Neural progenitor cell (in vitro differentiated cells): Measurements from ENCODE around the gene LGR5. TPM values are rescaled to one million over a fixed set of nuclear protein-coding genes. Genes with fewer than 3 reads are reported as not detected.

ENCODE experiments used
- DNase-seq: peaks from one replicate; pipeline ENCODE4 v3.0.0-alpha.2; 2016; ENCODE audit warnings: low spot score
- H2AFZ ChIP-seq: fragments of 200-600 bp; sonication (generic); replicated peaks from 2 replicates; pipeline ENCODE4 v1.6.1; 2016; ENCODE audit warnings: antibody characterized with exemption
- H3F3A ChIP-seq: fragments of 200-600 bp; sonication (generic); 2 replicates; pipeline ENCODE4 v1.6.1; 2016; ENCODE audit warnings: antibody characterized with exemption, low read depth
- H3K27ac ChIP-seq: fragments of 200-600 bp; sonication (generic); 2 replicates; pipeline ENCODE4 v1.5.1; 2016; ENCODE audit warnings: mild to moderate bottlenecking
- H3K27me3 ChIP-seq: fragments of 200-600 bp; sonication (generic); 2 replicates; pipeline ENCODE4 v1.6.1; 2016; ENCODE audit warnings: mild to moderate bottlenecking, moderate library complexity
- H3K36me3 ChIP-seq: fragments of 200-600 bp; sonication (generic); 2 replicates; pipeline ENCODE4 v1.5.1; 2016
- H3K4me1 ChIP-seq: fragments of 200-600 bp; sonication (generic); 2 replicates; pipeline ENCODE4 v1.6.1; 2016; ENCODE audit warnings: mixed run types
- H3K4me2 ChIP-seq: fragments of 200-600 bp; sonication (generic); 2 replicates; pipeline ENCODE4 v1.6.1; 2016
- H3K4me3 ChIP-seq: fragments of 200-600 bp; sonication (generic); 2 replicates; pipeline ENCODE4 v1.5.1; 2016
- H3K79me2 ChIP-seq: fragments of 200-600 bp; sonication (generic); 2 replicates; pipeline ENCODE4 v1.6.1; 2016; ENCODE audit warnings: low read depth
- H3K9ac ChIP-seq: fragments of 200-600 bp; sonication (generic); 2 replicates; pipeline ENCODE4 v1.6.1; 2016
- H3K9me3 ChIP-seq: fragments of 200-600 bp; sonication (generic); 2 replicates; pipeline ENCODE4 v1.5.1; 2016; ENCODE audit warnings: low read depth
- H4K20me1 ChIP-seq: fragments of 200-600 bp; sonication (generic); 2 replicates; pipeline ENCODE4 v1.6.1; 2016; ENCODE audit warnings: low read depth
- H3K27ac Mint-ChIP-seq: 3 replicates; pipeline ENCODE4 v1.8.0; 2021; ENCODE audit warnings: mixed read lengths
- H3K27me3 Mint-ChIP-seq: 2 replicates; pipeline ENCODE4 v1.8.0; 2022; ENCODE audit warnings: low read depth, mild to moderate bottlenecking, inconsistent platforms, moderate library complexity, mixed read lengths; ENCODE audit not compliant: insufficient read depth
- H3K36me3 Mint-ChIP-seq: 3 replicates; pipeline ENCODE4 v1.8.0; 2021; ENCODE audit warnings: mixed read lengths
- H3K4me1 Mint-ChIP-seq: 3 replicates; pipeline ENCODE4 v1.8.0; 2021; ENCODE audit warnings: mixed read lengths
- H3K4me3 Mint-ChIP-seq: 3 replicates; pipeline ENCODE4 v1.8.0; 2021; ENCODE audit warnings: mild to moderate bottlenecking, moderate library complexity, mixed read lengths
- H3K9me3 Mint-ChIP-seq: 3 replicates; pipeline ENCODE4 v1.8.0; 2020; ENCODE audit warnings: mixed read lengths
- CTCF ChIP-seq: fragments of 200-600 bp; sonication (generic); IDR thresholded peaks from 2 replicates; pipeline ENCODE4 v1.5.1; 2017; ENCODE audit warnings: antibody characterized with exemption, mild to moderate bottlenecking
- EZH2 ChIP-seq: fragments of 200-600 bp; sonication (generic); IDR thresholded peaks from 2 replicates; pipeline ENCODE4 v1.6.1; 2017; ENCODE audit warnings: antibody characterized with exemption, mild to moderate bottlenecking, moderate library complexity
- EZH2phosphoT487 ChIP-seq: fragments of 200-600 bp; sonication (generic); IDR thresholded peaks from 2 replicates; pipeline ENCODE4 v1.6.1; 2017; ENCODE audit warnings: antibody characterized with exemption
- total RNA-seq: library from RNA; depleted of rRNA; stranded (reverse); fragments of >200 nt; gene quantifications from 2 replicates; pipeline ENCODE4 v1.2.3, GENCODE V29; 2015; ENCODE audit warnings: low replicate concordance

The LGR5 gene
- total RNA-seq, 1 donor from 2014 or later: 1.4 TPM

- no peak overlapping the region for H3K4me3 Mint-ChIP-seq
- Histone ChIP-seq H4K20me1 (no peaks in the 10 kb centered on the region), H3F3A (no peaks in the 10 kb centered on the region), H3K27me3 (no peaks in the 10 kb centered on the region), H2AFZ (peak overlapping the region; percentile 32), H3K9me3 (no peaks in the 10 kb centered on the region), H3K9ac (no peak overlapping the region), H3K4me1 (no peaks in the 10 kb centered on the region), H3K36me3 (no peaks in the 10 kb centered on the region), H3K4me2 (no peak overlapping the region), H3K27ac (no peak overlapping the region), H3K4me3 (no peak overlapping the region), H3K79me2 (no peaks in the 10 kb centered on the region)
- no peak overlapping the region for H3K27ac Mint-ChIP-seq
- H3K4me1 Mint-ChIP-seq: no peaks in the 10 kb centered on the region
- no peaks in the 10 kb centered on the region for H3K36me3 Mint-ChIP-seq
- no peaks in the 10 kb centered on the region for H3K27me3 Mint-ChIP-seq
- TF ChIP-seq CTCF (no peak), EZH2 (no peak), EZH2phosphoT487 (no peak)
- no peaks in the 10 kb centered on the region for H3K9me3 Mint-ChIP-seq
- DNase-seq: no peak
Observed at GRCh38 chr12:71425568-71426299, 13.9 kb upstream of the LGR5 start.

DNA sequence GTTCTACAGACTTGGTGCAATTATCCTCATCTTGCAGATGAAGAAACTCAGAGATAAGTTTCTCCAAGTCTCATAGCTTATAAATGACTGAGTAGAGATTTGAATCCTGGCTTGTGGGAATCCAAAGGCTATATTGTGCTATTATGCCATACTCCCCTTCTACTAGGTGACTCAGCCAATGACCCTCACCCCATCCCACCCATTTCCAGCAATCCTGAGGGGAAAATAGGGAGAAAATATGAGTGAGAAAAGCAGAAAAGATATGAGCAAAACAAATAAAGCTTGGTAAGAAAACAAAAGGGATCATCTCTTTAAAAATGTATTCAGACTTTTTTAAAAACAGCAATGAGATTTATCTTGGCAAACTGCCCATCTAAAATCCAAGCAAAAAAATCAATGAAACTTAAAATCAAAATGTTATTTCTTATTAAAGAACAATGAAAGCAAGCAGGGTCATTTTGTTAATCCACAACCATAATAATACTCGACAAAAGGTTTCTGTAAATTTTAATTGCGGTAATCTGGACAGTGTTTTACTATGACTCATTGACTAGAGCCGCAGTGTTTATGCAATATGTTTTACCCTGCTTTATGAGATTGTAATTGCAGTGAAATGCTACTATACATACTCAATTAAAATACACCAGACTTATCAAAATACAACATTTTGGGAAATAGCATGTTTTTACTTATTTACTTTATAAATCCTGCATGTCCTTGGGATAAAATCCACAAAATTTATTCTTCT, 13.1 kb upstream of the LGR5 start:
- no peak for DNase-seq
- Histone ChIP-seq H4K20me1 (no peaks in the 10 kb centered on the region), H3K9me3 (no peaks in the 10 kb centered on the region), H3K4me3 (no peak overlapping the region), H3F3A (no peaks in the 10 kb centered on the region), H3K4me2 (no peak overlapping the region), H3K4me1 (no peaks in the 10 kb centered on the region), H3K79me2 (no peaks in the 10 kb centered on the region), H3K27ac (no peak overlapping the region), H3K27me3 (no peaks in the 10 kb centered on the region), H3K36me3 (no peaks in the 10 kb centered on the region), H2AFZ (peak overlapping the region; percentile 32), H3K9ac (no peak overlapping the region)
- Mint-ChIP-seq H3K9me3 (no peaks in the 10 kb centered on the region), H3K27ac (no peak overlapping the region), H3K36me3 (no peaks in the 10 kb centered on the region), H3K4me3 (no peak overlapping the region), H3K27me3 (no peaks in the 10 kb centered on the region), H3K4me1 (no peaks in the 10 kb centered on the region)
- TF ChIP-seq EZH2 (no peak), EZH2phosphoT487 (no peak), CTCF (no peak)

GRCh38 chr12:71430756-71431155, 8.8 kb upstream of the LGR5 start:
- no peak overlapping the region for H3K4me2 ChIP-seq
- TF ChIP-seq EZH2phosphoT487 (no peak), CTCF (no peak), EZH2 (no peak)
- H3K9ac ChIP-seq: no peak overlapping the region
- H3K4me1 Mint-ChIP-seq: no peaks in the 10 kb centered on the region
- H3K36me3 Mint-ChIP-seq: peaks cover 5% of the 10 kb centered on the region
- H3F3A ChIP-seq: no peaks in the 10 kb centered on the region
- peaks cover 20% of the 10 kb centered on the region for H3K9me3 Mint-ChIP-seq
- H3K79me2 ChIP-seq: no peaks in the 10 kb centered on the region
- no peaks in the 10 kb centered on the region for H3K36me3 ChIP-seq
- no peaks in the 10 kb centered on the region for H4K20me1 ChIP-seq
- no peak overlapping the region for H3K27ac Mint-ChIP-seq
- H3K27me3 ChIP-seq: no peaks in the 10 kb centered on the region
- no peak overlapping the region for H3K27ac ChIP-seq
- H3K4me1 ChIP-seq: no peaks in the 10 kb centered on the region
- H3K4me3 ChIP-seq: no peak overlapping the region
- H3K9me3 ChIP-seq: no peaks in the 10 kb centered on the region
- peaks cover 2% of the 10 kb centered on the region for H3K27me3 Mint-ChIP-seq
- DNase-seq: no peak
- H3K4me3 Mint-ChIP-seq: no peak overlapping the region
- H2AFZ ChIP-seq: no peak overlapping the region
